ENCODE results near the gene DGKD. TPM values are rescaled to one million over a fixed set of nuclear protein-coding genes. Genes with fewer than 3 reads are reported as not detected.

The DGKD gene
- total and polyA plus RNA-seq, 2 donors (not counting 1 experiment from before 2014, with no cell fraction given) = 224 to 396 TPM

GRCh38 chr2:233352141-233352842 is 2.0 kb upstream of the DGKD start:
- peaks cover 59% of the 10 kb centered on the region for H3K79me2 ChIP-seq (ENCODE audit: control insufficient read depth, insufficient read depth, low read length)
- H3K4me1 Mint-ChIP-seq = peaks cover 85% of the 10 kb centered on the region
- peak overlapping the region; percentile 96 for H3K4me3 Mint-ChIP-seq
- no peaks in the 10 kb centered on the region for H3K27me3 ChIP-seq (replicated peaks in 1 of 4; ENCODE audit: control extremely low read depth in 1 of 4, control insufficient read depth in 3 of 4, insufficient read depth in 4 of 4, low read length in 3 of 4)
- ATAC-seq (ENCODE audit: low read depth) (no peak), DNase-seq (no peak)
- ChIA-PET CTCF (no interaction called here), POLR2A (no interaction called here)
- peaks cover 78 to 88% of the 10 kb centered on the region in 2 donors for H3K4me1 ChIP-seq (ENCODE audit: control insufficient read depth in 2 of 2, insufficient read depth in 2 of 2, low read length in 2 of 2)
- peaks cover 0 to 4% of the 10 kb centered on the region in 2 experiments for H3K36me3 ChIP-seq (replicated peaks in 1 of 2; ENCODE audit: control extremely low read depth in 1 of 2, control insufficient read depth in 1 of 2, extremely low read depth in 1 of 2, insufficient read depth in 2 of 2, low read length in 1 of 2)
- no peaks in the 10 kb centered on the region for H4K20me1 ChIP-seq (ENCODE audit: control insufficient read depth, insufficient read depth, low read length, poor library complexity, severe bottlenecking)
- H3K27me3 Mint-ChIP-seq = no peaks in the 10 kb centered on the region
- no peaks in the 10 kb centered on the region for H3K9me3 ChIP-seq (ENCODE audit: control extremely low read depth in 1 of 3, control insufficient read depth in 2 of 3, insufficient read depth in 1 of 3, low read length in 2 of 3)
- peak overlapping the region in 4 of 5 experiments; percentile 61 to 85 (median 64) for H3K4me3 ChIP-seq (ENCODE audit: control extremely low read depth in 1 of 5, extremely low read depth in 1 of 5, insufficient read depth in 1 of 5, low read depth in 2 of 5, low read length in 4 of 5)
- intact Hi-C loops (cut with micrococcal nuclease) = loop anchor here (10.0 kb wide), 1 partner anchor 247 kb away; no protein-coding TSS in a partner anchor
- no peaks in the 10 kb centered on the region for H3K9me3 Mint-ChIP-seq (ENCODE audit: insufficient read depth)
- H3K27ac Mint-ChIP-seq = peak overlapping the region; percentile 96
- peak overlapping the region; percentile 84 for H3K4me2 ChIP-seq (replicated peaks; ENCODE audit: low read depth, low read length, poor library complexity, severe bottlenecking)
- no peak overlapping the region for H2AFZ ChIP-seq (ENCODE audit: insufficient read depth, low read depth, low read length, poor library complexity, severe bottlenecking)
- H3K27ac ChIP-seq (ENCODE audit: low read length in 2 of 2) = peak overlapping the region; percentile 89 to 97
- H3K9ac ChIP-seq (ENCODE audit: low read length) = peak overlapping the region; percentile 72
- 97% methylated on average over 20 of the region's 25 CpGs for WGBS (ENCODE audit: insufficient coverage)
- TF ChIP-seq CTCF (IDR thresholded peaks at IDR 0.05) (no peak), EZH2 (IDR thresholded peaks at IDR 0.05; ENCODE audit: borderline replicate concordance, insufficient read depth, low read depth, low read length, poor library complexity, severe bottlenecking) (no peak)
